ENCODE measurements around the gene NDUFS6.
"Not testable (repeated sequence)": the region's sequence is repeated elsewhere in the genome, so short reads cannot be mapped to it uniquely, and the experiment has no call there.

NDUFS6 gene

DNA sequence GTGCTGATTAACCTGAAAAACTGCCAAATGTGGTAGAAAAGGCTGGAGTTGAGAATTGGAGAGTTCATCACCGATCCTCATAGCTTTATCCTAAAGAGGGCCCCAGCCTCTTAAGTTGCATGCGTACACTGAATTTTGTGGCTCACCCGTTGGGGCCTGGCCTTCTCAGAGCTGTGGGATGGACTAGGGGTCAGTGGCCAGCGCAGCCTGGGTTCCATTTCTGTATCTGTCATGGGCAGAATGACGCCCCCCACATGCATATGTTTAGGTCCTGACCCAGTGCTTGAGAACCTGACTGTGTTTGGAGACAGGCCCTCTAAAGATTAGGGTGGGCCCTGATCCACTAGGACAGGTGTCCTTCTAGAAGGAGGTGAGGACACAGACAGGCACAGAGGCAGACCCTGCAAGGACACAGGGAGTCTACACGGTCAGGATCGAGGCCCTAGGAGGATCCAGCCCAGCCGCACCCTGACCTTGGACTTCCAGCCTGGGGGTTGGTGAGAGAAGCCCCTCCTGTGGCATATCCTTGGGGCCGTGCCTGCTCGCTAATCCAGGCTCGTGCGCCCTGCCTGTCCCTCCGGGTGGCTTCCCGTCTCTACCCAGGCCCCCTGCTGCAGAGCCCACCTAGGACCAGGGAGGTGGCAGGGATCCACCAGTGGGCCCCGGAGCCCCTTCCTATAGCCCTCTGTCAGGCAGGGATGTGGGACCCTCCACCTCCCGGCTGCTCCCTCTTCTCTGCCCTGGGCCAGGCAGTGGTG is 32.2 kb downstream of the NDUFS6 start:
- no peak for DNase-seq (ENCODE audit: low read depth in 2 of 2)

DNA sequence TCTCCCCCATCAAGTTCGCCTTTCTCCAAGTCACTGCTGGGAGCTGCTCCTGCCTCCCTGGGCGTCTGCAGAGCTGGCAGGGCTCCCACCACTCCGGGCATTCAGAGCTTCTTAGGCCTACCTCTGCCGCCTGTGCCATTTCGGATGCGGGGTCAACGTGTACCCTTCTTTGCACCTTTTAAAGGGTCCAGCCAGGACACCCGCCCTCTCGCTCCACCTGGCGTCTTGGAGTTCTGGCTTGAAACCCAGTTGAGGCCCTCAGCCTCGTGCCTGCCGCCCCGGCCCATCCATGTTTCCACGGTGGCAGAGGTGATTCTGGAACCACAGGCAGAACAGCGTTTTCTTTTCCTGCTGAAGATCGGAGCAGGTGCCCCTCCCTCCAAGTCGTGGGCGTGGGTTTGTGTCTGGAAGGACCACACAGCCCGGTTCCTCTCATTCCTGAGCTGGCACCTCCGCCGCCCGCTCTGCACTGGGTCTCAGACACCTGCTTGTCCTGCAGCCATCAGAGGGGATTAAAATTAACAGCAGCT is 32.9 kb downstream of the NDUFS6 start:
- no peak for DNase-seq (ENCODE audit: low read depth in 2 of 2)

DNA sequence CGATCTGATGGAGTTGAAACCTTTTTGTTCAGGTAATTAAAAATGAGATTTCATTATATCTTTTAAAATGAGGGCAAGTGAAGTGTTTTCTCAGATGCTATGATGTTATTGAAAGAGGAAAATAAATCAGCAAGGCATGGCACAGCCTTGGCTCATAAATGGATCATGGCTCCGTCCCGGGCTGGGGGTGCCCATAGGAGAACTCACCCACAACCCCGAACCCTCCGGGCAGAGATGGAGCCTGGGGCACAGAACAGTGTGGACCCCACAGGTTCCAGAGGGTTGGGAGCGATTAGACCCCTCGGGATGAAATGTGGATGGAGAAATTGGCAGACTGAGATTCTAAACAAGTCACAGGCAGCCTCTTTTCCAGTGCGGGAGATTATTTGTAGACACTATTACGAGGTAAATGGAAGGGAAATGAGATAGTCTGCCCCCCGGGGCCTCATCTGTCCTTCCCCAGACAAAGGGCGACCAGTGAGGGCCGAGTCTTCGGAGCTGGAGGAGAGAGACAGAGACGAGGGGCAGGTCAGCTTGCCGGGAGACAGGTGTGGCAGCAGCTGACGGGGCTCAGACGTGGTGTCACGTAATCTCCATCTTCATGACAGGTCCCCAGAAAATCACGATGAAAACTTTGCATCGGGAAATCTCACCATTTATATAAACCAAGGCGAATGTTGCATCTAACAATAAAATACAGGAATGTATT is 33.7 kb downstream of the NDUFS6 start:
- DNase-seq (ENCODE audit: low read depth in 2 of 2): no peak

DNA sequence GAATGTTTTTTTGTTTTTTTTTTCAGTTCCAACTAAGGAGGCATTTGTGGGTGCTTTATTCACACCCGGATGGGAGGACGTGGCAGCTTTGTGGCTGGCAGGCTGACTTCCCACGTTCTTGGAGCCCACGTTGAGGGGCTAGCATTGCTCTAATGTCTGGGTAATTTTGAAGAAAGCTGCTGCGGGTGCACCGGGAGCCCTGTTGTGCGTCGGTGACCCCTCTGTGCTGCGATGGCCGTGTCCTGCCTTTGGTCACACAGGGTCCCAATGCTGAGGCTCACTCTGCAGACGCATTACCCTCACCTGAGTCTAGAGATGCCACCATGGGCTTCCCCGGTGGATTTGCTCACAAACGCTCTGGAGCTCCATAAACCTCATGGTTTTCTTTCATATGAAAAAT is 34.2 kb downstream of the NDUFS6 start:
- DNase-seq (ENCODE audit: low read depth in 2 of 2): no peak

DNA sequence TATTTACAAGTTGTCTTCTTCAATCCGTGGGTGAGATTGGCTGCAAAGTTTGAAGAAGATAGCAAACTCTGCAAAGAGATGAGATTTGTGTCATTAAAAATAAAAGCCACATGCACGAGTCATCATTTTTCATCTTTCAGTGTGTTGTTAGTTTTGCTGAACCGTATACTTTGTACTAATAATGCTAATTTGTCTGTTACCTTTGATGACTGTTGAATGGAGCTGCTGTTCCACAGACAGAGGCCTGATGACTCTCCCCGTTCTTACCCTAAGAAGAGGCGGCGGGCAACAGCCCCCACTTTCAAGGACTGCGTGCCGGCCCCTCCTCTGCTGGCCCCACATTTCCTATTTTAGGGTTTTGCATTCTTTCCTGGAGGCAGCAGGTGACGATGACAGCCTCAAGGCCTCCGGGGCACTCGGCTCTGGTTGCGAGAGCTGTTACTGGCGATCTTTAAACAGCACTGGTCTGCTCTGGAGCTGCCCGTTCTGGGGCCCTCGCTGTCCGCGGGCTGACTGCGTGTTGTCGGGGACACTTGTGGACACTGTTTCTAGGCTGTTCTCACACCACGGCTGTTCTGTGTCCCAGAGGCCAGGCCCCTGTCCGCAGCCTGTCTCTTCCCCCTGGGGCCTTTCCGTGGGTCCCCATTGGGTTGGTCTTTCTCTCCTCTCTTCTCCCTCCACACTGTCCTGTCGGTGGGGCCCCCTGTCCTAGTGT is 35.1 kb downstream of the NDUFS6 start:
- DNase-seq (ENCODE audit: low read depth in 2 of 2): no peak

DNA sequence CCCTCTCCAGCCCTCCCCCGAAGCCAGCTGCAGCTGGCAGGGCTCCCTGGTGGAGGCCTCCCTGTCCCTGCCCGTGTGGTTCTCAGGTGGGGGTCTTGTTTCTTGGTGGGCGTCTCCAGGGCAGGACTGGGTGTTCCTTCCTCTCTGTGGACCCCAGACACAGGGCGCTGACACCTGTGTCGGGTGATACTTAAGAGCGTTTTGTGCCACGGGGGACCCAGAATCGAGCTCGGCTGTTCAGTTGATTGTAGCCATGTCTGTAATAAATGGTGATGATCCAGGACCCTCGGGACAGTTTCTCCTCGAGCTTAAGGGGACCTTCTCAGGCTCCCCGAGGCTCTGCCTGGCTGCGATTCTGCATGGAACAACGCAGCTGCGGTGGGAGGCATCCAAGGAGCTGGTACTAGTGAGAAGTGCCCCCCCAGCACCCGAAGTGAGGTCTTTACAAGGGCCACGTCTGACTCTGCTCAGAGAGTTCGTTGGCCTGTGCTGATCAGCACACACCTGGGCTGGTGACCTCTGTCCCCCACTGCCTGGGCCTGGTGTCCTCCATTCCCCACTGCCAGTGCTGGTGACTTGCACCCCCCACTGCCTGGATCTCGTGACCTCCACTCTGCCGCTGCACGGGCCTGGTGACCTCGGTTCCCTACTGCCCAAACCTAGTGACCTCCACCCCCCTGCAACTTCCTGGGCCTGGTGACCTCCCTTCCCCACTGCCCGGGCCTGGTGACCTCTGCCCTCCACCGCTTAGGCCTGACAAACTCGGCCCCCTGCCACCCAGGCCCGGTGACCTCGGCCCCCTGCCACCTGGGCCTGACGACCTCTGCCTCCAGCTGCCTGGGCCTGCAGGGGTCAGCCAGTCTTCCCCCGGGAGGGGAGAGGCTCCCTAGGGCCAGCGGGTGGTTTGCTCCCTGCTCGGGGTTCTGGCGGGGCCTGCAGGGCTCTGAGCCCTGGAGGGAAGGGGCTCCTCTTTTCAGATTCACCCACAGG is 36.0 kb downstream of the NDUFS6 start:
- no peak for DNase-seq (ENCODE audit: low read depth in 2 of 2)

DNA sequence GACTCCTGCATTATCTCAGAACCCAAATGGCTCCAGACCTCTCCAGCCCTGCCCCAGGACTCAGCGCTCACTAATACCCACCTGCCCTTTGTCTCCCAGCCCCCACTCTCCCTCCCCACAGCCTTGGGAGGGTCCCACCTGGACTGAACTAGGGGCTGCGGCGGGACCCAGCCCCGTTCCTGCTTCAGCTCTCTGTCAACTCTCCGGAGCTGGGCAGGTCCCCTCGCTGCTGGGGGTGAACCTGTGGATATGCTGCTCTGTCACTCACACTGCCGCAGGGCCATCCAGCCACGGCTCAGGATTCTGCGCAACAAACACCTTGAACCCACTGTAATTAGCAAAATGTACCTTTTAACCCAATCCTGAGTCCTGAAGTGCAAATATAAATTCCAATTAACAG is 36.8 kb downstream of the NDUFS6 start:
- DNase-seq (ENCODE audit: low read depth in 2 of 2): no peak

DNA sequence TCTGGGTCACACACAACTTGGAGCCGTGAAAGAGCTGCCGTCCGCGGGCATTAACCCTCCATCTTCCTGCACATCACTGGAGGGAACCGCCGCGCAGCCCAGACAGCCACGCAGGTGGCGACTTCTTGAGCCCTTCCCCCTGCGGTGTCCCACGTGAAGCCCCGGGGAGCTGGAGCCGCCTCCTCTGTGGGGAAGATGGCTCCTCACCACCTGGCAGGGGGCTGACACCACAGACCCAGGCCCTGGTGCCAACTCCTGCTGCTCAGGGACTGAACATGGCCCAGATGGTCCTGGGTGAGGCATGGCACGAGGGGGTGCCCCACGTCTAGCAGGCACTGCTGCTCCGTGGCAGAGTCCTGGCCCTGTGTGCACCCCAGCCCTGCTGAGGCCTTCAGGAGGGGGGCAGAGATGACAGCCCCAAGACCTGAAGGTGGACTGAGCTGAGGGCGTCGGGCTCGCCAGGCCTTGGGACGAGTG is 38.9 kb downstream of the NDUFS6 start:
- no peak for DNase-seq (ENCODE audit: low read depth in 2 of 2)

DNA sequence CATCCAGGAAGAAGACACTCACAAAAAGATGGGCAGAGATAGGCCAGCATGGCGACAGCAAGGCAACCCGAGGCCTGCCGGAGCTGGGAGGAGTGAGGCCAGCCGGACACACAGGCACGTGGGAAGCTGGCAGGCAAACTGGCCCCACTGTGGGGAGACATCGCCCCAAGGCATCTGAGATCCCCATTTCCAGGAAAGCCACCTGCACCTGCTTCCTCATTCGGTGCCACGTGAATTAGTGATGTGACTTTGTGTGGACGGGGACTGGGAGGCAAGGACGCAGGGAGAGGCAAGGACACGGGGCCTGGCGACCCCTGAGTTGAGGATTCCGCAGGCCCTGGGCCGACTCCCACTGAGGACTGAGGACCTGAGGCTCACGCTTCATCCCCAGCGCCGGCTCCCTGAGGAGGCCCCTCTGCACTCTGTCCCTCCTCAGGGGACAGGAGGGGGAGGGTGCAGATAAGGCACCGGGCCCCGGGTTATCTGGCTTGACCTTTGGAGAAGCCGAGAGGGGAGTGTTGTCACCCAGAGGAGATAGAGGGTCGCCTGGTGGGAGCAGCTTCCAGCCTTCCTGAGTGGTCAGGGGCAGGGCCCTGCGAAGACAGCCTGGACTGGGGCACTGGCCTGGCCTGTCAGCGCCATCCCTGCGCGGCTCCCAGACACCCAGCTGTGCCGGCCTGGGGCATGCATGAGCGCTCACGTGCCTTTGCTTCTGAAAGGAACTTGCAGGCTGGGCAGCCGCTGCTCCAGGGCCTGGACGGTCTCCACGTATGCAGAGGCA is 39.7 kb downstream of the NDUFS6 start:
- no peak for DNase-seq (ENCODE audit: low read depth in 2 of 2)

DNA sequence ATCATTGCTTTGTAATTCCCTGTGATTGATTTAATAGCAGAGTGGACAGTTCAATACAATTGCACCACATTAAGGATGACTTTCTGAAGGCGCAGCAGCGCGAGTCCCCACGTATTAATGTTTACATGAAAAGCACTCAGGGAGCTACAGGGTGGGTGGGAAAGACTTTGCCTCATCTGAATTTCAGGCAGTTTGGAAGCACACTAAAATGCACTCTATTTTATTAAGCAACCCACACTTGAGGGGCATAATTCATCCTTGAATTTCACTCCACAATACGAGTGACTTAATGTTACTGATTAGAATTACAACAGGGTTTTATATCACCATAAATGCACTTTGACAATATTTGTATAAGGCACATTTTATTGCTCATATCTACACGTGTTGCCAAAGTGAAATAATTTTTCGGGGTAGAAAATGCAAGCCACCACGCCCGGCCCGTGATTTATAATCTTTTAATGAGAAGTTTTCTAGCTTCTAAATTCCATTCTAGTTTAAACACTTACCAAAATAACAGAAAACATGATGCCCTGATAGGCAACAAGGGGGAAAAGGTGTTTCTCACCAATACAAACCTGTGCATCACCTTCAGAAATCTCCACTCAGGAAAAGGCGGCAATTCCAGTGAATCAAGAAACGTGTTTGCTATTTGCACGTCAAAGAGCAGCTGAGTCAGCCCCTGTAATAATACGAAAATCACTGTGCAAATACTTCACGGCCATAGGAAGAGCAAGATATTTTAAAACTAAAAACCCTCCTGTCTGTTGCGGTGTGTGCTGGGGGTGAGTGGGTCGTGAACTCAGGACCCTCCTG is 41.0 kb downstream of the NDUFS6 start:
- no peak for DNase-seq (ENCODE audit: low read depth in 2 of 2)

DNA sequence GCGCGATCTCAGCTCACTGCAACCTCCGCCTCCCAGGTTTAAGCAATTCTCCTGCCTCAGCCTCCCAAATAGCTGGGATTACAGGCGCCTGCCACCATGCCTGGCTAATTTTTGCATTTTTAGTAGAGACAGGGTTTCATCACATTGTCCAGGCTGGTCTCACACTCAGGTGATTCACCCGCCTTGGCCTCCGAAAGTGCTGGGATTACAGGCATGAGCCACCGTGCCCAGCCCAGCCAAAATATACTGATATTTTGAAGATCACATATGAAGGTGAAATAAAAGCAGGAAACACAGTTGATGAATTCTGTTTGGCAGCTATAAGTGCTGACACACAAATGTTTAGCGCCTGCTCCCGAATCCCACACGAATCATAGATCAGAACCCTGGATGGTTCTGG is 42.6 kb downstream of the NDUFS6 start:
- not testable (repeated sequence) for DNase-seq (ENCODE audit: low read depth in 2 of 2)

DNA sequence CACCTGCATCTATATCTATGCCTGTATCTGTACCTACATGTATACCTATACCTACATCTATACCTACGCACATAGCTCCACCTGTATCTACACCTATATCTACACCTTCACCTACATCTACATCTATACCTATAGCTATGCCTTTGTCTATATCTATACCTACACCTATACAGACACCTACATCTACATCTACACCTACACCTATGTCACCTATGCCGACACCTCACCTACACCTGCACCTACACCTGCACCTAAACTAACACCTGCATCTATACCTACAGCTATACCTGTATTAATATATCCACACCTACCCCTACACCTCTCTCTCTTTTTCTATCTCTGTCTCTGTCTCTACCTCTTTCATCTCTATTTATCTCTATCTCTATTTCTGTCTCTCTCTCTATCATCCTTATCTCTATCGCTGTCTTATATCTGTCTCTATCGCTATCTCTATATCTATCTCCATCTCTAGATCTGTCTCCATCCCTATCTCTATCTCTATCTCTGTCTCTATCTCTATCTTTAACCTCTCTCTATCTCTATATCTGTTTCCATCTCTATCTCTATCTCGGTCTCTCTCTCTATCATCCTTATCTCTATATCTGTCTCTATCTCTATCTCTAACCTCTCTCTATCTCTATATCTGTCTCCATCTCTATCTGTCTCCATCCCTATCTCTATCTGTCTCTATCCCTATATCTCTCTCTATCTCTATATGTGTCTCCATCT is 43.7 kb downstream of the NDUFS6 start:
- DNase-seq (ENCODE audit: low read depth in 2 of 2): no peak

DNA sequence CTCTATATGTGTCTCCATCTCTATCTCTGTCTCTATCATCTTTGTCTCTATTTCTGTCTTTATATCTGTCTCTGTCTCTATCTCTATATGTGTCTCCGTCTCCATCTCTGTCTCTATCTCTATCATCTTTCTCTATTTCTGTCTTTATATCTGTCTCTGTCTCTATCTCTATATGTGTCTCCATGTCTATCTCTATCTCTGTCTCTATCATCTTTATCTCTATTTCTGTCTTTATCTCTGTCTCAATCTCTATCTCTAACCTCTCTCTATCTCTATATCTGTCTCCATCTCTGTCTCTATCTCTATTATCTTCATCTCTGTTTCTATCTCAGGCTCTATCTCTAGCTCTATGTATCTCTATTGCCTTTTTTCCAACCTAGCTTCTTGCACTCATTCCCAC is 44.5 kb downstream of the NDUFS6 start:
- no peak for DNase-seq (ENCODE audit: low read depth in 2 of 2)

DNA sequence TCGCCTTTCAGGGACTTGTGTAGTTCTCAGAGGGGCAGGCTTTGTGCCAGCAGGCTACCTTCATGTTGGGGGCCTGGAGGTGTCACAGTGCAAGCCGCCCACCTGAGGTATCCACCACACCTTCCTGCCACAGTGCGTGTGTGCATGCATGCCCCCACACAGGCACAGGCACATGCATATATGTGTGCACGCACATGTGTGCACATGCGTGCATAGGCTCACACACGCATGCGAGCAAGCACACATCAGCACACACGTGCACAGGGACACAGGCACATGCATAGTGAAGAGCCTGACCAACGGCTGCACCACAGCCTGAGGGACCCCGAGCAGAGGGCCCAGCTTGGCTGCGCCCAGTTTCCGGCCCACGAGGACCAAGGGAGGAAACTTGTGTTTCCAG is 45.4 kb downstream of the NDUFS6 start:
- no peak for DNase-seq (ENCODE audit: low read depth in 2 of 2)

DNA sequence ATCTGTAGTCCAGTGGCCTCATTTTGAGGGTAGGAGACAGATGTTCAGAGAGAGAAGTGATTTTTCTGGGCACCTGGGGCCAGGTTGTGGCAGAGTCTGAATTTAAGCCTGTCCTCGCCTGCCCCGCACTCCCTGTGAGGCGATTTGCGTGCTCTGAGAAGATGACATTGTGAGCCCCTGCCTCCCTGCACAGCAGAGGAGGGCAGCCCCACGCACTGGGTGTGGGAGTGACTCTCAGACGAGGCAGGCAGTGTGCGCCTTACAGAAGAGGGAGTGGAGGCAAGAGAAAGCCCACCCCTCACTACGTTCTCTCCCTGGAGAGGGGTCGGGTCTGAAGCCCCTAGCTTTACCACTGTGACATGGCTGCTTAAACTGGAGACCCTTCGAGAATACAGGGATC is 45.8 kb downstream of the NDUFS6 start:
- DNase-seq (ENCODE audit: low read depth in 2 of 2): no peak

DNA sequence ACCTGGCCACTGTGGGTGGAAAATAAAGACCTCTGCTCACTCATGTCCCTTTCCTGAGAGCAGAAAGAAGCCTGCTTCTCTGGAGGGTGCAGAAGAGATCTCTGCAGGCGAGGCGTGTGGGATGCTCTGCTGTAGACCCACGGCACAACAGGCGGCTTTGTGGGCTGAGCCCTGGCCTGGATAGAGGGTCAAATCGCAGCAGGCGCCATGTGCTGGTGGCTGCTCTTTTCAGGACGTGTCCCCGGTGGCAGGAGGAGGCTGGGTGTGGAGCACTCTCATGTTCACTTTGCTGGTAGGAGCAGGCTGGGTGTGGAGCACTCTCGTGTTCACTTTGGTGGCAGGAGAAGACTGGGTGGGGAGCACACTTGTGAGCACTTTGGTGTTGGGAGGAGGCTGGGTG is 46.4 kb downstream of the NDUFS6 start:
- no peak for DNase-seq (ENCODE audit: low read depth in 2 of 2)

DNA sequence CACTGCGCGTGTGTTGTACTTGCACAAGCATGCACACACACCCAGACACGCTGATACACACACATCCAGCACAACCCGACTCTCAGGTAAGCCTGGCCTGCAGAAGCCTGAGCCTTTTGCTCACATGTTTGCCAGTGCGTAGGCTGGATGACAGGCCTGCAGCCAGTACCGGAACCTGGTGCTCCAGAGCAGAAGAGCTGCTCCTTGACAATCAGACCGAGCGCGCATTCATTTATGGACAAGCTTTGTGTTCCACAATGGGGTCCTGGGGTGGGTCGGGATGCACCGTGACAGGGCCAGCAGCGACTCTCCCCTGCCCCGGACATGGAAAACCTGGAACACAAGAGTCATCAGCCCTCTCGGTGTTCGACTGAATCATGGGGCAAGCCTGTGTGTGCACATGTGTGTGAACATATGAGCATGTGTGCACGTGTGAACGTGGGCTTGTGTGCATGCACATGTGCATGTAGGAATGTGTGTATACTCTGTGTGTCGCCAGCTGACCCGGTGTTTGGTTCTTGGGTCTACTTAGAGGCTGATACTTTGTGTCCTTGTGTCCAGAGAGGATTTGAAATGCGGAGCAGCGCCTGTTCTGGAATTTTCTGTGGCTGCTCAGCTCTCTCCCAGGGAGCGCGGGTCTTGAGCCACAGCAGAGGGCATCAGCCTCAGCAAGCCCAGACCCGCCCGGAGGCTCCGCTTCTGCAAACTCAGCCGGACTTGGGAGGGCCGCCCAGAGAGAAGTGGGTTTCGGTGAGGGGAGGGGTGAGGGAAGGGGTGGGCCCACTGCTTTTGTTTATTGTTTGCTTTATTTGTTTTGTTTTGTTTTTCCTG is 49.3 kb downstream of the NDUFS6 start:
- no peak for DNase-seq (ENCODE audit: low read depth in 2 of 2)
